ENCODE results near the gene CYP4F11.

Gene CYP4F11

DNA sequence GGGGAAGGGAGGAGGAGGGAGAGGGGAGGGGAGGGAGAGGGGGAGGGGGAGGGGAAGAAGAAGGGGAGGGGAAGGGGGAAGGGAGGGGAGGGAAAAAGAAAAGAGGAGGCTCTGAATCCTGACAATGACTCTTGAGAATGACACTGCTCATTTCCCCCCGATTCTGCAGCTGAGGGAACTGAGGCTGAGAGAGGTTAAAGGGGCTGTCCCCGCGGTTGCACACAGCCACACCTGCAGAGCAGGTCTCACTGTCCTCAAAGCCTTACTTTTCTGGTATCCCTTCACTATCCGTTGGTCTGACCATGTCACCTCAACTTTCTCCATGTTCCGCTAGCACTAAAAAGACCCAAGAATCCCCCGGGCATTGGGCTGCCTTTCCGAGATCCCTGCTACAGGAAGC is 71.9 kb downstream of the CYP4F11 start:
- Histone ChIP-seq H2AFZ (ENCODE audit: low read length) (no peak overlapping the region), H3K4me1 (ENCODE audit: low read length) (no peaks in the 10 kb centered on the region), H3K9me2 (replicated peaks; ENCODE audit: insufficient read depth, low read length) (no peaks in the 10 kb centered on the region), H3K27ac (ENCODE audit: low read length) (no peak overlapping the region), H3K9me3 (replicated peaks; ENCODE audit: insufficient read depth, low read length) (no peaks in the 10 kb centered on the region), H4K20me1 (ENCODE audit: insufficient read depth, low read length) (no peaks in the 10 kb centered on the region), H3K79me2 (ENCODE audit: low read length) (no peaks in the 10 kb centered on the region), H3K4me2 (ENCODE audit: low read depth, low read length) (no peak overlapping the region), H3F3A (ENCODE audit: insufficient read depth, low read length) (no peaks in the 10 kb centered on the region), H3K9ac (ENCODE audit: low read length) (no peak overlapping the region), H3K4me3 (ENCODE audit: low read length) (no peak overlapping the region), H3K36me3 (replicated peaks; ENCODE audit: insufficient read depth, low read length) (no peaks in the 10 kb centered on the region), H3K27me3 (replicated peaks; ENCODE audit: insufficient read depth, low read length) (peaks cover 77% of the 10 kb centered on the region)
- TF ChIP-seq, protein P1, sequence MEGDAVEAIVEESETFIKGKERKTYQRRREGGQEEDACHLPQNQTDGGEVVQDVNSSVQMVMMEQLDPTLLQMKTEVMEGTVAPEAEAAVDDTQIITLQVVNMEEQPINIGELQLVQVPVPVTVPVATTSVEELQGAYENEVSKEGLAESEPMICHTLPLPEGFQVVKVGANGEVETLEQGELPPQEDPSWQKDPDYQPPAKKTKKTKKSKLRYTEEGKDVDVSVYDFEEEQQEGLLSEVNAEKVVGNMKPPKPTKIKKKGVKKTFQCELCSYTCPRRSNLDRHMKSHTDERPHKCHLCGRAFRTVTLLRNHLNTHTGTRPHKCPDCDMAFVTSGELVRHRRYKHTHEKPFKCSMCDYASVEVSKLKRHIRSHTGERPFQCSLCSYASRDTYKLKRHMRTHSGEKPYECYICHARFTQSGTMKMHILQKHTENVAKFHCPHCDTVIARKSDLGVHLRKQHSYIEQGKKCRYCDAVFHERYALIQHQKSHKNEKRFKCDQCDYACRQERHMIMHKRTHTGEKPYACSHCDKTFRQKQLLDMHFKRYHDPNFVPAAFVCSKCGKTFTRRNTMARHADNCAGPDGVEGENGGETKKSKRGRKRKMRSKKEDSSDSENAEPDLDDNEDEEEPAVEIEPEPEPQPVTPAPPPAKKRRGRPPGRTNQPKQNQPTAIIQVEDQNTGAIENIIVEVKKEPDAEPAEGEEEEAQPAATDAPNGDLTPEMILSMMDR (IDR thresholded peaks at IDR 0.05; ENCODE audit: low read length): no peak
- TF ChIP-seq EZH2phosphoT487 (IDR thresholded peaks at IDR 0.05; ENCODE audit: low read length) (no peak), EZH2 (optimal IDR thresholded peaks at IDR 0.05; ENCODE audit: low read depth, low read length) (no peak)
- DNase-seq: no peak
